Effector memory CD8-positive, alpha-beta T cell (primary cell): ENCODE measurements around the gene CACNA1H.

Experiments
- ATAC-seq: fragments of 150-1000 bp; cut with Tn5 transposase; replicated peaks from 2 replicates; pipeline ENCODE4 v1.10.0; 2021; ENCODE audit warnings: mild to moderate bottlenecking, moderate library complexity
- DNase-seq, 3 experiments: peaks; one replicate each; pipeline ENCODE4 v3.0.0; 2021
- H3K27ac Mint-ChIP-seq, 2 donors: one replicate each; pipeline ENCODE4 v1.8.0; 2022; ENCODE audit warnings: mild to moderate bottlenecking in 2 of 2, mixed read lengths in 2 of 2, moderate library complexity in 2 of 2
- H3K27me3 Mint-ChIP-seq, 2 donors: one replicate each; pipeline ENCODE4 v1.8.0; 2022; ENCODE audit warnings: mixed read lengths in 2 of 2
- H3K36me3 Mint-ChIP-seq: one replicate; pipeline ENCODE4 v1.8.0; 2022; ENCODE audit warnings: mild to moderate bottlenecking, moderate library complexity, mixed read lengths; ENCODE audit not compliant: insufficient read depth
- H3K4me1 Mint-ChIP-seq, 2 donors: one replicate each; pipeline ENCODE4 v1.8.0; 2022; ENCODE audit warnings: low read depth in 2 of 2, mixed read lengths in 2 of 2
- H3K4me3 Mint-ChIP-seq, 2 donors: one replicate each; pipeline ENCODE4 v1.8.0; 2022; ENCODE audit warnings: mild to moderate bottlenecking in 2 of 2, mixed read lengths in 2 of 2, moderate library complexity in 2 of 2
- H3K9me3 Mint-ChIP-seq, 2 donors: one replicate each; pipeline ENCODE4 v1.8.0; 2022; ENCODE audit warnings: mixed read lengths in 2 of 2

Gene CACNA1H

GRCh38 chr16:1117176-1117900 lies 35.6 kb upstream of the CACNA1H start:
- Mint-ChIP-seq H3K27me3 (peaks cover 0 to 18% of the 10 kb centered on the region in 2 donors), H3K4me1 (no peaks in the 10 kb centered on the region), H3K4me3 (no peak overlapping the region), H3K9me3 (no peaks in the 10 kb centered on the region), H3K27ac (no peak overlapping the region), H3K36me3 (no peaks in the 10 kb centered on the region)
- ATAC-seq (no peak), DNase-seq (no peak)

DNA sequence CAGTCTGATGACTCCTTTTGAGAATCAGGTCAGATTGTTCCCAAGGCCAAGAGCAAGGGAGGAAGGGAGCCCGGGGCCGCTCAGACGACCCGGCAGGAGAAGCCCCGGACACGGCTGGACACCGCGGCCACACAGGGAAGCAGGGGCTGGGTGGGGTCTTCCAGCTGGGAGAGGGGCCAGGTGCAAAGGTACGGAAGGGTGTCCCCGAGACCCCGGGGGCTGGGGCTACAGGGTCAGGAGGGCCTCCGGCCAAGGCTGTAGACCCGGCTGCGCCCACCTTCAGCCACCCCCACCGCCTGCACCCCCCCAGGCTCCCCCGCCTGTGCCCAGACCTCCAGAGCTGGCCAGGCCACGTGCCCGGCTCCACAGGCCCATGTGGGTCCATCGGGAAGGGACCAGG lies 35.0 kb upstream of the CACNA1H start:
- no peak for DNase-seq
- no peak overlapping the region for H3K4me3 Mint-ChIP-seq
- H3K36me3 Mint-ChIP-seq, result no peaks in the 10 kb centered on the region
- H3K4me1 Mint-ChIP-seq, result no peaks in the 10 kb centered on the region
- peaks cover 0 to 18% of the 10 kb centered on the region in 2 donors for H3K27me3 Mint-ChIP-seq
- ATAC-seq, result no peak
- no peak overlapping the region for H3K27ac Mint-ChIP-seq
- H3K9me3 Mint-ChIP-seq, result no peaks in the 10 kb centered on the region

DNA sequence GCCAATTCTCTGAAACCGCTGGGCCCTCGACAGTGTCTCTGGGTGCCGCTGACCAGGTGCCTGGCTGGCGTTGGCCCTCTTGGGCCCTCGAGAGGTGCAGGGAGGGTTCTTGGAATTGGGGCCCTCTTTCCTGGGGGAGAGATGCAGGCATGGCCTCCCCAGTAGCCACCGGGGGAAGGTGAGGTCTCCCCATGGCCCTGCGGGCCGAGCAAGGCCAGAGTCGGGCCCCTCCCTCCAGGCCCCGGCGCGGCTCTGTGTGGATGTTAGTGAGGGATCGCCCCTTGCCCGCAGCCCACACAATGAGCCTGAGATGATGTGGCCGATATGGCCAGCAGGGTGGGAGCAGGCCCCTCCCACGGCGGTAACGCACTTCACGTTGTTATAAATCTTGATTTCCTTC lies 33.8 kb upstream of the CACNA1H start:
- DNase-seq (no peak), ATAC-seq (no peak)
- Mint-ChIP-seq H3K9me3 (no peaks in the 10 kb centered on the region), H3K27ac (no peak overlapping the region), H3K4me1 (no peaks in the 10 kb centered on the region), H3K4me3 (no peak overlapping the region), H3K27me3 (peaks cover 0 to 15% of the 10 kb centered on the region in 2 donors), H3K36me3 (no peaks in the 10 kb centered on the region)

DNA sequence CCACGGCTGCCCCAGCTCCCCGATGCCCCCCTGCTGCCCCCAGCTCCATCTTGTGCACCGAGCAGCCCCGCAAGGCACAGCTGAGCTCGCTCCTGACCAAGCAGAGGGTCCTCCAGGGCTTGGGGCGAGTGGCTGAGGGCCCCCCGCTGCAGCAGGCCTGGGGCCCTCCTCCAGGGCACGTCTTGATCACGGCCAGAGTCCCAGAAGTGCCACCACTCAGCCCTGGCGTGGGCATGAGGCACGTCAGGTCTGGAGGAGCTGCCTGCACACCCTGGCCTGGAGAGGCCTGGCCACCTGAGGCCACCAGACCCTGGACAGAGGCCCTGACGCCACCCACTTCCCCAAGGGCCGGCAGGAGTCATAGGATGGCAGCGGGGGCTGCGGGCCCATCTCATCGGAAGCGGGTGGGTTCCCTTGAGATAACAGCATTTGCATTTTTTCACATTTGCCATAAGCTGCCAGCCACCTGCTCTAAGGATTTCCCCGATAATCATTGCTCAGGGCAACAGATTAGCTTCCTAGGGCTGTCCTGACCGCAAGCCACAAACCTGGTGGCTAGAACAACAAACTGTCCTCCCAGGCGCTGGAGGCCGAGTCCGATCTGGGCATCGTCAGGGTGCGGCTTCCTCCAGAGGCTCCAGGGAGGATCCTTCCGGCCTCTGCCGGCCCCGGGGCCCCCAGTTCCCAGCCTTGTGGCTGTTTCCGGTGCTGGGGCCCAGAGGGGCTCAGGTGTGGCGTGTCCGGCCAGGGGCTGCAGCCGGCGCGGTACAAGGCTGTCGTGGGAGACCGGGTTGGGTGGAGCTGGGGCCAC lies 32.9 kb upstream of the CACNA1H start:
- DNase-seq (no peak), ATAC-seq (no peak)
- Mint-ChIP-seq H3K27me3 (peaks cover 0 to 11% of the 10 kb centered on the region in 2 donors), H3K4me1 (no peaks in the 10 kb centered on the region), H3K9me3 (no peaks in the 10 kb centered on the region), H3K4me3 (no peak overlapping the region), H3K27ac (no peak overlapping the region), H3K36me3 (no peaks in the 10 kb centered on the region)

- no peak for ATAC-seq
- Mint-ChIP-seq H3K4me1 (no peaks in the 10 kb centered on the region), H3K4me3 (no peak overlapping the region), H3K36me3 (no peaks in the 10 kb centered on the region), H3K9me3 (no peaks in the 10 kb centered on the region), H3K27me3 (peaks cover 0 to 6% of the 10 kb centered on the region in 2 donors), H3K27ac (no peak overlapping the region)
- no peak for DNase-seq
These were observed 32.3 kb upstream of the CACNA1H start for GRCh38 chr16:1120577-1120941.

GRCh38 chr16:1121009-1121408 lies 31.9 kb upstream of the CACNA1H start:
- no peak overlapping the region for H3K4me3 Mint-ChIP-seq
- no peak for ATAC-seq
- no peaks in the 10 kb centered on the region for H3K4me1 Mint-ChIP-seq
- DNase-seq, result no peak
- H3K9me3 Mint-ChIP-seq, result no peaks in the 10 kb centered on the region
- H3K27ac Mint-ChIP-seq, result no peak overlapping the region
- no peaks in the 10 kb centered on the region for H3K36me3 Mint-ChIP-seq
- peaks cover 0 to 6% of the 10 kb centered on the region in 2 donors for H3K27me3 Mint-ChIP-seq

DNA sequence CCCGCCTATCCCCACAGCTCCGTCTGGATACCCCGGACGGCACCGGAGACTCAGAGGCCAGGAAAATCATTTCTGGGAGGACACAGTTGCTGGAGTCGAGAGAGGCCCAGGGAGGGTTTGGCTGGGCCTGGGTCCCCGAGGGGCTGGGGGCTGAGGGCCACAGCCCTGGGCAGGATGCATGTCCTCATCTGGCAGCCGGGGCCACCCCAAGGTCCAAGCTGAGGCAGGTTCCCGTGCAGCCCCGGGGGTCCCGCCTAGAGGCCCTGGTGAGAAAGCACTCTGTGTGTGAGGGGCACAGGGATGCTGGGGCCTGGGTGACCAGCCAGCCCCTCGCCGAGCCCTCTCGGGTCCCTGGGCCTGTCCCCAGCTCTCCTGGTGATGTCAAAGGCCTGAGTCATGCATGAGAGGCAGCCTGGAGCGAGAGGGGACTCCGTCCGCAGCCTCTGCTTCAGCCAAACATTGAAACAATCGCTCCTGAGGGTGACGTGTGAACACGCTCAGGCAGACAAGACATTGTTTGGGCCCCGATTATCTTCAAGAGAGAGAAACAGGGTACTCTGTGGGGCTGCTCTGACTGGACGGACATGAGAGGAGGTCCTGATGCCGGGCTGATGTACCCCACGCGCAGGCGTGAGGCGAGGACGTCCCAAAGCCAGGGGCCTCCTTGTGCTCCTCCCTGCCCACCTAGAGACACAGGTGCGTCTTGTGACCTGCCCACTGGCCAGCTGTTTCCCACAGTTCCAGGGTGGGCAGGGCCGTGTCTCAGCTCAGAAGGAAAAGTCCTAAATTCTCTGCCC lies 31.1 kb upstream of the CACNA1H start:
- H3K4me1 Mint-ChIP-seq, result no peaks in the 10 kb centered on the region
- peaks cover 0 to 6% of the 10 kb centered on the region in 2 donors for H3K27me3 Mint-ChIP-seq
- no peak overlapping the region for H3K4me3 Mint-ChIP-seq
- no peaks in the 10 kb centered on the region for H3K9me3 Mint-ChIP-seq
- H3K27ac Mint-ChIP-seq, result no peak overlapping the region
- no peaks in the 10 kb centered on the region for H3K36me3 Mint-ChIP-seq
- no peak for ATAC-seq
- no peak for DNase-seq

DNA sequence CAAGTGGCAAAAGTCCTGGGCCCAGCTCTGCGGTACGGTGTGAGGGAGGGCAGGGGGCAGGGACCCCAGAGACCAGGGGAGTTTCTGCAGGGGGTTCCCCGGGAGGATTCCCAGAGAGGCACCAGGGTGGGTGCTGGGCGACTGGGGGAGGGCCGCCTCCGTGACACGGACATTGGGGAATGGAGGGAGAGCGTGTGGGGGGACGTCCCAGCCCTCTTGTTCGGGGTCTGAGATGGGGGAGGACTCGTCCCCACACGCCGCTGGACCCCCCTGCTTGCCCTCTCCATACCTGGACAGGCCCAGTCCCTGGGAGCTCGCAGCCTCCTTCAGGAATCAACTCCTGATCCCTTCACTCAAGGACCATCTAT lies 30.5 kb upstream of the CACNA1H start:
- DNase-seq (no peak), ATAC-seq (no peak)
- H3K4me3 Mint-ChIP-seq, result no peak overlapping the region
- H3K27ac Mint-ChIP-seq, result no peak overlapping the region
- no peaks in the 10 kb centered on the region for H3K9me3 Mint-ChIP-seq
- H3K4me1 Mint-ChIP-seq, result no peaks in the 10 kb centered on the region
- no peaks in the 10 kb centered on the region for H3K36me3 Mint-ChIP-seq
- H3K27me3 Mint-ChIP-seq, result peaks cover 0 to 6% of the 10 kb centered on the region in 2 donors

GRCh38 chr16:1123525-1124230 lies 29.2 kb upstream of the CACNA1H start:
- Mint-ChIP-seq H3K27me3 (peaks cover 0 to 6% of the 10 kb centered on the region in 2 donors), H3K27ac (no peak overlapping the region)

GRCh38 chr16:1124291-1124690 lies 28.6 kb upstream of the CACNA1H start:
- Mint-ChIP-seq H3K9me3 (no peaks in the 10 kb centered on the region), H3K4me3 (no peak overlapping the region), H3K4me1 (no peaks in the 10 kb centered on the region), H3K27me3 (peaks cover 0 to 6% of the 10 kb centered on the region in 2 donors), H3K36me3 (no peaks in the 10 kb centered on the region), H3K27ac (no peak overlapping the region)
- ATAC-seq, result no peak
- DNase-seq, result no peak

More at GRCh38 chr16:1123525-1124230, 29.2 kb upstream of the CACNA1H start:
- no peak for ATAC-seq
- Mint-ChIP-seq H3K4me3 (no peak overlapping the region), H3K4me1 (no peaks in the 10 kb centered on the region), H3K9me3 (no peaks in the 10 kb centered on the region), H3K36me3 (no peaks in the 10 kb centered on the region)
- DNase-seq, result no peak

- H3K36me3 Mint-ChIP-seq, result no peaks in the 10 kb centered on the region
- peaks cover 0 to 6% of the 10 kb centered on the region in 2 donors for H3K27me3 Mint-ChIP-seq
- no peak for DNase-seq
- H3K27ac Mint-ChIP-seq, result no peak overlapping the region
- H3K9me3 Mint-ChIP-seq, result no peaks in the 10 kb centered on the region
- no peak for ATAC-seq
- H3K4me3 Mint-ChIP-seq, result no peak overlapping the region
- no peaks in the 10 kb centered on the region for H3K4me1 Mint-ChIP-seq
These were observed 28.1 kb upstream of the CACNA1H start for GRCh38 chr16:1124795-1125194.

- Mint-ChIP-seq H3K4me1 (no peaks in the 10 kb centered on the region), H3K9me3 (no peaks in the 10 kb centered on the region), H3K36me3 (no peaks in the 10 kb centered on the region), H3K27ac (no peak overlapping the region), H3K27me3 (peaks cover 0 to 6% of the 10 kb centered on the region in 2 donors), H3K4me3 (no peak overlapping the region)
- no peak for ATAC-seq
- no peak for DNase-seq
These were observed 27.4 kb upstream of the CACNA1H start for GRCh38 chr16:1125471-1125870.

DNA sequence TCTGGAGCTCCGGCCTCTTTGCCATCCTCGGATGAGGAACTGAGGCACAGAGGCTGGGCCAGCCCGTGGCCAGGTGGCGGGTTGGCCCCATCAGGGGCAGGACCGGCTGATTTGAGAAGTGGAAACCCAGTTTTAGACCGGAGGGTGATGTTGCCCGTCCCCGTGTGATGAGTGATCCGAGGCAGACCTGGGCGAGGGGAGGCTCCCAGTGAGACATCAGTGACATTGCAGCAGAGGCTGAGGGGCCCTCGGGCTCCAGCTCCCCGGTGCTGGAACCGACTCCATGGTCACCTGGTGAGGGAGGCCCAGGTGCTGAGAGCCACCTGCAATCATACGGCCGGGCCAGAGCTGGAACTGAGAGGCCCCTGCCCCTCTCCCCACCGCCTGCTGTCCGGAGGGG lies 26.9 kb upstream of the CACNA1H start:
- Mint-ChIP-seq H3K9me3 (no peaks in the 10 kb centered on the region), H3K4me3 (no peak overlapping the region), H3K36me3 (no peaks in the 10 kb centered on the region), H3K27me3 (peaks cover 0 to 6% of the 10 kb centered on the region in 2 donors), H3K4me1 (no peaks in the 10 kb centered on the region), H3K27ac (no peak overlapping the region)
- DNase-seq (no peak), ATAC-seq (no peak)
